ENCODE measurements around the gene FOXD1.
"Not testable (repeated sequence)": the region's sequence is repeated elsewhere in the genome, so short reads cannot be mapped to it uniquely, and the experiment has no call there.

Gene FOXD1

GRCh38 chr5:73469878-73470277 lies 21.3 kb upstream of the FOXD1 start:
- no peak for DNase-seq
- in situ Hi-C loops (cut with HindIII; ENCODE audit: low pct_ligation_motif_present, low pct_unique_long_range_greater_than_20kb, low sequenced_read_pairs), result no loop called here

DNA sequence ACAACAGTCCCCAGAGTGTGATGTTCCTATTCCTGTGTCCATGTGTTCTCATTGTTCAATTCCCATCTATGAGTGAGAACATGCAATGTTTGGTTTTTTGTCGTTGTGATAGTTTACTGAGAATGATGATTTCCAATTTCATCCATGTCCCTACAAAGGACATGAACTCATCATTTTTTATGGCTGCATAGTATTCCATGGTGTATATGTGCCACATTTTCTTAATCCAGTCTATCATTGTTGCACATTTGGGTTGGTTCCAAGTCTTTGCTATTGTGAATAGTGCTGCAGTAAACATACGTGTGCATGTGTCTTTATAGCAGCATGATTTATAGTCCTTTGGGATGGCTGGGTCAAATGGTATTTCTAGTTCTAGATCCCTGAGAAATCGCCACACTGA lies 20.1 kb upstream of the FOXD1 start:
- in situ Hi-C loops (cut with HindIII; ENCODE audit: low pct_ligation_motif_present, low pct_unique_long_range_greater_than_20kb, low sequenced_read_pairs); DNase-seq: not testable (repeated sequence)

GRCh38 chr5:73464016-73464745 lies 15.6 kb upstream of the FOXD1 start:
- no peak for DNase-seq
- in situ Hi-C loops (cut with HindIII; ENCODE audit: low pct_ligation_motif_present, low pct_unique_long_range_greater_than_20kb, low sequenced_read_pairs), result no loop called here

DNA sequence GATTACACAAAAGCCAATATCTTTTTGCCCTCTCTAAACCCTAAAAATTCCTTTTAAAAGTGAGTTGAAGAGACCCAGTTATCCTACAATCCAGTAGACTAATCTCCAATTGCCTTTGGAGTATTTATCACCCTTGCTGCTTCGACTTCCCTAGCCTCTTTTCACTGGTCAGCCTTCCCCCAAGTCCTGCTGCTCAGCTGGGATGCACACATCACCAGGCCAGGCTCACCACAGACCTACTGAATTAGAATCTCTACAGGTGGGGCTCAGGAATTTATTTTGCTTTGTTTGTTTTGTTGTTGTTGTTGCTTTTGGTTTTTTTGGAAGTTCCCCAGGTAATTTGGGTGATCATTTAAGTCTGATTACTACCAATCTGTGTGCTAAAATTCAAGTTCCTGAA lies 11.6 kb upstream of the FOXD1 start:
- in situ Hi-C loops (cut with HindIII; ENCODE audit: low pct_ligation_motif_present, low pct_unique_long_range_greater_than_20kb, low sequenced_read_pairs), result no loop called here

GRCh38 chr5:73459366-73459765 lies 10.8 kb upstream of the FOXD1 start:
- no peak for DNase-seq
- in situ Hi-C loops (cut with HindIII; ENCODE audit: low pct_ligation_motif_present, low pct_unique_long_range_greater_than_20kb, low sequenced_read_pairs), result no loop called here

More for the DNA sequence above, 11.6 kb upstream of the FOXD1 start:
- no peak for DNase-seq

DNA sequence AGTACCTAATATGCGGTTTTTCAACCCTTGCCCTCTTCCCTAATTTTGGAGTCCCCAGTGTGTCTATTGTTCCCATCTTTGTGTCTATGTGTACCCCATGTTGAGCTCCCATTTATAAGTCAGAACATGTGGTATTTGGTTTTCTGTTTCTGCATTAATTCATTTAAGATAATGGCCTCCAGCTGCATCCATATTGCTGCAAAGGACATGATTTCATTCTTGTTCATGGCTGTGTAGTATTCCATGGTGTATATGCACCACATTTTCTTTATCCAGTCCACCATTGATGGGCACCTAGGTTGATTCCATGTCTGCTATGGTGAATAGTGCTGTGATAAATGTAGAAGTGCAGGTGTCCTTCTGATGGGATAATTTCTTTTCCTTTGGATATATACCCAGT lies 7.9 kb upstream of the FOXD1 start:
- in situ Hi-C loops (cut with HindIII; ENCODE audit: low pct_ligation_motif_present, low pct_unique_long_range_greater_than_20kb, low sequenced_read_pairs); DNase-seq: not testable (repeated sequence)

GRCh38 chr5:73454379-73455036 lies 5.9 kb upstream of the FOXD1 start:
- in situ Hi-C loops (cut with HindIII; ENCODE audit: low pct_ligation_motif_present, low pct_unique_long_range_greater_than_20kb, low sequenced_read_pairs), result no loop called here
- DNase-seq, result peak; percentile 71

- in situ Hi-C loops (cut with HindIII; ENCODE audit: low pct_ligation_motif_present, low pct_unique_long_range_greater_than_20kb, low sequenced_read_pairs), result no loop called here
- DNase-seq, result no peak
Observed at GRCh38 chr5:73452215-73452614, 3.6 kb upstream of the FOXD1 start.

GRCh38 chr5:73451224-73452130 lies 2.9 kb upstream of the FOXD1 start:
- in situ Hi-C loops (cut with HindIII; ENCODE audit: low pct_ligation_motif_present, low pct_unique_long_range_greater_than_20kb, low sequenced_read_pairs), result no loop called here
- DNase-seq, result peak; percentile 65

DNA sequence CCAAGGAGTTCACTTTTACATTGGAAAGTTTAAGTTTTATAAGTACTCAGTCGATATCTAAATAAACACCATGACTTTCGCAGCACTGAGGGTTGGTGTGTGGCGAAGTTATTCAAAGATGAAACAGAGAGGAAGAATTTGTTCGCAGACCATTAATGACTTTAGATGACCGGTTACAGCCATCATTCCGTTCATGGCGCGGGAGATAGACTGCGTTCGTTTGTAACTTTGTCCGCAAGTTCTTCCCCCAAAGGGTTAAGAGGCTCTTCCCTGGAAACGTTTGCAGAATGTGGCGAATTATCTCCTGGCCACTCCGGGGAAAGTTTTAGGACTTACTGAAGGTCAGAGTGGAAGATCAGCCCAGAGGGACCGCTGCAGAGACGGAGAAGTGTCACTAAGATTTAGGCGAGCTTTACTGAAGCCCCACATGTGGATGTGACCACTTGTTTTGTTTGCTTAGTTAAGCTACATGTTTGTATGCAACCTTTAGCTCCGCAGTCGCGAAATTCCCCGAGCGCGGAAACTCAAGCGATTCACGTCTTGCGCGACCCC lies 2.2 kb upstream of the FOXD1 start:
- DNase-seq, result no peak
- in situ Hi-C loops (cut with HindIII; ENCODE audit: low pct_ligation_motif_present, low pct_unique_long_range_greater_than_20kb, low sequenced_read_pairs), result no loop called here

- in situ Hi-C loops (cut with HindIII; ENCODE audit: low pct_ligation_motif_present, low pct_unique_long_range_greater_than_20kb, low sequenced_read_pairs), result no loop called here
- DNase-seq, result no peak
Observed at GRCh38 chr5:73450137-73450536, 1.6 kb upstream of the FOXD1 start.

DNA sequence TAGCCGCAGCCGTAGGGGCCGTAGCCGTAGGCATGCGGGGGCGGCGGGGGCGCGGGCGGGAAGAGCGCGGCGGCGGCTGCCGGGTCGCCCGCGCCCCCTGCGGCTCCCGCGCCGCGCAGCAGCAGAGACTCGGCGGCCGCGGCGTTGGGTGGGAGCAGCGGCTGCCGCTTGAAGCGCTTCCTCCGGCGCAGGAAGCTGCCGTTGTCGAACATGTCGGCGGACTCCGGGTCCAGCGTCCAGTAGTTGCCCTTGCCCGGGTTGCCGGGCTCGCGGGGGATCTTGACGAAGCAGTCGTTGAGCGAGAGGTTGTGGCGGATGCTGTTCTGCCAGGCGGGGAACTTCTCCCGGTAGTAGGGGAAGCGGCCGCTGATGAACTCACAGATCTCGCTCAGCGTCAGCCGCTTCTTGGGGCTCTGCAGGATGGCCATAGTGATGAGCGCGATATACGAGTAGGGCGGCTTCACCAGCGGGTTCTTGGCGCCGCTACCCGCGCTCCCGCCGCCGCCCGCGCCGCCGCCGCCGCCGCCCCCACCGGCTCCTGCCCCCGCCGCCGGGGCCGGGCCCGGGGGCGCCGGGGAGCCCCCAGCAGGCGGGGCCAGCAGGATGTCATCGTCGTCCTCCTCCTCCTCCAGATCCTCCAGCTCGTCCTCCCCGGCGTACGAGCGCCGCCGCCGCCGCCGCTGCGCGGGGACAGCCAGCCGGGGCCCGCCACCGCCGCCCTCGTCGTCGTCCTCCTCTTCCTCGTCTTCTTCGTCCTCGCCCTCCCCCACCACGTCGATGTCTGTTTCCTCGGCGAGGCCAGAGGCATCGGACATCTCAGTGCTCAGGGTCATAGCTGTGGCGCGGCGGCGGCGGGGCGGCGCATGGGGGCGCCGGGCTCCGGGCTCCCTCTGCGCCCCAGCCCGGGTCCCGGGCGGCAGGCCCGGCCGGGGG lies 781 bp downstream of the FOXD1 start:
- in situ Hi-C loops (cut with HindIII; ENCODE audit: low pct_ligation_motif_present, low pct_unique_long_range_greater_than_20kb, low sequenced_read_pairs), result no loop called here
- peak; percentile 47 for DNase-seq

DNA sequence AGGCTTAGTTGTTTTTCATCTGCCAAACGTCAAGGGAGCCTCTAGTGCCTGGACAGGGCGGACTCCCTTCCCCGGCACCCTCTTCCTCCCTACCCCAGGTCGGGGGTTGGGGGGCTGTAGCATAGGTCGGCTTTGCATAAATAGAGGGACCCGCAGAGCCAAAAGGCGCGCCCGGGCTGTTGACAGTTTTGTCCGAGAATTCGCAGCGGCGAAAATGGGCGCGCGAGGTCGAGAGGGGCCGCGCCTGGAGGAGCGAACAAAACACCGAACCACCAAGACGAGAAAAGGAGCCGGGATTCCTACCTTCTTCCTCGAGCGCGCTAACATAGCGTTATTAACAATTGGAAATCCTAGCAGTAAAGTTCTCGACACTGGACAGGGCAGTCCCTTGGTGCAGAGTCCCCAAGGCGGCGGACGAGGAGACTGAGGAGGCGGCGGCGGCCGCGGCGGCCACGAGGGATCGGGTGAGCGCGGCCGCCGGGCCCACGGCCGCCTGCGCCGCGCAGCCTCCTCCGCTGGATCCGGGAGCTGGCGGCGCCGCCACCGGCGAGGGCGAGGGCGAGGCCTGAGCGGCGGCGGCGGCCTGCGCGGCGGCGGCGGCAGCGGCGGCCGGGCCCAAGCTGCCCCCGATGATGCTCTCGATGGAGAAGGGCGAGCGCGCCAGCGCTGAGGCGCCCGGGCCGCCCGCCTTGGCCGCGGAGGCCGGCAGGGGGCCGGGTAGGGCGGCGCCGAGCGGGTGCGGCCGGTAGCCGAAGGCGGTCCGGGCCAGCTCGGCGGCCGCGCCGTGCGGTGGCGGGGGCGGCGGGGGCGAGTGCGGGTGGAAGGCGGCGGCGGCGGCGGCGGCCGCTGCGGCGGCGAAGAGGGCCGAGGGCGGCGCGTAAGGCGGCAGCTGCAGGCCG lies 1.7 kb downstream of the FOXD1 start:
- in situ Hi-C loops (cut with HindIII; ENCODE audit: low pct_ligation_motif_present, low pct_unique_long_range_greater_than_20kb, low sequenced_read_pairs), result no loop called here
- DNase-seq, result peak; percentile 32

- no peak for DNase-seq
- in situ Hi-C loops (cut with HindIII; ENCODE audit: low pct_ligation_motif_present, low pct_unique_long_range_greater_than_20kb, low sequenced_read_pairs), result no loop called here
Observed at GRCh38 chr5:73445665-73446630, 2.6 kb downstream of the FOXD1 start.

GRCh38 chr5:73444499-73445438 lies 3.8 kb downstream of the FOXD1 start:
- DNase-seq, result no peak
- in situ Hi-C loops (cut with HindIII; ENCODE audit: low pct_ligation_motif_present, low pct_unique_long_range_greater_than_20kb, low sequenced_read_pairs), result no loop called here

Data from ACHN (cell line).